NCI-H524 (cell line): ENCODE data around the gene BCAS4.
"Not testable (repeated sequence)": the region's sequence is repeated elsewhere in the genome, so short reads cannot be mapped to it uniquely, and the experiment has no call there.

Experiments used
- DNase-seq, 2 experiments: peaks; one replicate each; lab custom pipeline; 2025; lab: John Stamatoyannopoulos, UW

BCAS4 gene

DNA sequence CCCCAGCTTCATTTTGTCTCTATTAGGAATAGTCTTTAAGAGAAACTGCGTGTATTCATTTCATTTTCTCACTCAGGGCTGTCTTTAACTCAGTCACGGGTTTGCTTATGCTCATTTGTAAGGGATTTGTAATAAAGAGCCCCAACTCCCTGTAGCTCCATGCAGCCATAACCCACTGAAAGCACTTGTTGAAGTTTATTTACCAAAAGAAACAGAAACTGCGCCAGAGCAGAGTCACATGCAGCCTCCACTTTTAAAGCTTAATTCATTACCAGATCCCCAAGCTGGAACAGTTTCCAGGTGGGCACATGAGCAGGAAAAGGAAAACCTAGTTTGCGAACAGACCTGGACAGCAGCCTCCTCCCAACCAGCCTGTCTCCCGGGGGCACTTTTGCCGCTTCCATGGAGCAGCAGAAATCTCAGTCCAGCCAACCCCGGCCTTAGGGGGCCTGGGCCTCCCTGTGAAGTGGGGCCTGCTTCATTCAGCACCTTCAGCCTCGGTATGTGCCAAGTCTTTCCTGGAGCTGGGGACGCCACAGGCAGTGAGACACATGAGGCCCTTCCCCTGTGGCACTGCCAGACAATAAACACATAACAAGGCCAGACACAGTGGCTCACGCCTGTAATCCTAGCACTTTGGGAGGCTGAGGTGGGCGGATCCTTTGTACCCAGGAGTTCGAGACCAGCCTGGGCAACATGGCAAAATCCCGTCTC is 4.5 kb downstream of the BCAS4 start:
- no peak for DNase-seq

DNA sequence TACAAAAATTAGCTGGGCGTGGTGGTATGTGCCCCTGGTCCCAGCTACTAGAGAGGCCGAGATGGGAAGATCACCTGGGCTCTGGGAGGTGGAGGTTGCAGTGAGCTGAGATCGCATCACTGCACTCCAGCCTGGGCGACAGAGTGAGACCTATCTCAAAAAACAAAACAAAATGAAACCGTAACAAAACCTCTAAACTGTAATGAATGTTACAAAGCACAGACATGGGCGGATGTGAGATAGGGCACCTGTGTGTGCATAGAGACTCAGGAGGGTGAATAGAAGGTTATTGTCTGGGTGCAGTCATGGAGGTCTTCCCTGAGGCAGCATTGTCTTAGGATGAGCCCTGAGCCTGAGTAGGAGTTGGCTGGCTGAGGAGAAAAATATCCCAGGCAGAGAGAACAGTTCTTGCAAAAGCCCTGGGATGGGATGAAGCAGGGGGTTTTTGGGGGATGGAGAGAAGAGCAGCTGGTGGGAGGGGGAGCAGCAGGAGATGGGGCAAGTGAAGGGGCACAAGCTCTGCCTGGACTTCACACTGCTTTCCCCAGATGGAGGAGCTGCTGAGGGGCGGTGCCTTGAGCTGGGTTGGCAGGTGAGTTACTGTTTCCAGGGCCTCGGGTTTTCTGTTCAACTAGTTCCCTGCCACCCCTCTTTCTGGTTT is 5.2 kb downstream of the BCAS4 start:
- no peak for DNase-seq

DNA sequence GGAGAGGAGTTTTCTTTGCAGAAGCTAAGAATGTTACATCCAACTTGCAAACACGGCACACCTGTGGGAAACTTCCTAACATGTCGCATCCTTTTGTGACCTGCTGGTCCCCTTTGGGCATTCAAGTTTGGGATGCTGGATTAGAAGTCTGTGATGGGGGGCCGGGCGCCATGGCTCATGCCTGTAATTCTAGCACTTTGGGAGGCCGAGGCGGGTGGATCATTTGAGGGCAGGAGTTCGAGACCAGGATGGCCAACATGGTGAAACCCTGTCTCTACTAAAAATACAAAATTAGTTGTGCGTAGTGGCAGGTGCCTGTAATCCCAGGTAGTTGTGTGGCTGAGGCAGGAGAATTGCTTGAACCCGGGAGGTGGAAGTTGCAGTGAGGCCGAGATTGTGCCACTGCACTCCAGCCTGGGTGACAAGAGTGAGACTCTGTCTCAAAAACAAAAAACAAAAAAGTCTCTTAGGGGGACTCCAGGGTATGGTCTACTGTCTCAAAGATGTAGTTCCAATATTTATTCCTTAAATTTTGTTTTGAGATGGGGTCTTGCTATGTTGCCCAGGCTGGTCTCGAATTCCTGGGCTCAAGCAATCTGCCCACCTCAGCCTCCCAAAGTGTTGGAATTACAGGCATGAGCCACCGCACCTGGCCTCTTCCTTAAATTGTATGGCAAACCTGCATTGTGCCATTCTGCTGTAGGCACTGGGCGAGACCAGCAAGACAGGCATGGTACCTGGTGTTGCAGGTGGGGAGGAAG is 6.3 kb downstream of the BCAS4 start:
- DNase-seq = not testable (repeated sequence)

DNA sequence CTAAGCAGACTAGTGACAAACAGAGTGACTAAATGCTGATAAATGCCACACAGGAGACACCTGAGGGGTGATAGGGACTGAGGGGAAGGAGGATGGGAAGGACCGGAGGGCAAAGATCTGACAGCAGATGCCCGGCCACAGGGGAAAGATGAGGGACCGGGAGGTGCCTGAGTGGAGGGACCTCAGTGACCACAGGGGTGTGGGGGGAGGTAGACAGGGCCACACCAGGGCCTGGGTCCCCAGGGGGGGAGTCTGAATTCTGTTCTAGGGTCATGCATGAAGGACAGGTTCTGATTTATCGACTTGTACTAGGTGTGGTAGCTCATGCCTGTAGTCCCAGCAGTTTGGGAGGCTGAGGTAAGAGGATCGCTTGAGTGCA is 6.9 kb downstream of the BCAS4 start:
- no peak for DNase-seq

DNA sequence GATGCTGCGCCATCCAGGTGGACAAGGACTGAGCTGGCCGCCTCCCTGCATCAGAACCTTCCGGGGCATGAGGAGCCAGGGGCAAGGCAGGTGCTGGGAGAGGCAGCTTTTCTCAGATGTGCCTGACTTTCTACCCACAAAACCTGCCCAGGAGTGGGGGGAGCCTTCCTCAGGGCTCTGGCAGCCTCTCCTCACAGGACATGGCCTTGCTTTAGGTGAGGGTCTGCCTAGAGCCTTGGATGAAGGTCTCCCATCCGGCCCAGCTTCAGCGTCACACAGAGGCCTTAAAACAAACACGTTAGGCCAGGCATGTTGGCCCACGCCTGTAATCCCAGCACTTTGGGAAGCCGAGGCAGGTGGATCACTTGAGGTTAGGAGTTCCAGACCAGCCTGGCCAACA is 7.4 kb downstream of the BCAS4 start:
- DNase-seq = no peak

DNA sequence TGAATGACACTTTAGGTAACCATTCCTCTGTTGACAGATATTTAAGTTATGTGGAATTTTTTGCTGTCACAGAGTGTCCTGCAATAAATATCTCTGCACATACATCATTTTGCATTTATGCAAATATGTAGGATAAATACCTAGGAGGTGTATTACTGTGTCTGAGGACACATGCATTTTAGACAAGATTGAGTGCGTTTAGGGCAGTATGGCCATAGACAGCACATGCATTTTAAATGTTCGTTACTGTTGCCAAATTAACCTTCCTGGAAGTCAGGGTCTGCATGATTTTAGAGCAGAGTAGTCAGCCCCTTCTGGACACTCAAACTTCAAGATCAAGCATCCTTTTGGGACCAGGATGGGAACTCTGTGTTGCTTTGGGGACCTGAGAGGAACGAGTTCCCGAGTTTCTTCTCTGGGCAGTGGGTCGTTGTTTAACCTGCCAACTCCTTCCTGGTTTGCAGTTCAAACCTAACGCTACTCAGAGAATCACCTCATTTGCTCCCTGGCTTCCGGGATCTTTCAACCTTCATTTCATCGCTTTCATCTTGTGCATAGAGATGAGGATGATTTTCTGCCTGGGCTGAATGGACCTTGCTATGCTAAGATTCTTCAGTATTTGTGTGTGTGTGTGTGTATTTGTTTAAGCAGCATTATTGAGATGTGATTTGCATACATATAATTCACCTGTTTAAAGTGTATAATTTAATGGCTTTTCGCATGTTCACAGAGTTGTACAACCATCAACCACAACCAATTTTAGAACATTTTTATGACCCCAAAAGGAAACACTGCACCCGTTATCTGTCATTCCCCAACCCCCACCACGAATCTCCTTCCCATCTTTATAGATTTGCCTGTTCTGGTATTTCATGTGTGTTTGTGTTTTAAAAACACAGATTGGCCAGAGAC is 9.8 kb downstream of the BCAS4 start:
- DNase-seq = no peak

DNA sequence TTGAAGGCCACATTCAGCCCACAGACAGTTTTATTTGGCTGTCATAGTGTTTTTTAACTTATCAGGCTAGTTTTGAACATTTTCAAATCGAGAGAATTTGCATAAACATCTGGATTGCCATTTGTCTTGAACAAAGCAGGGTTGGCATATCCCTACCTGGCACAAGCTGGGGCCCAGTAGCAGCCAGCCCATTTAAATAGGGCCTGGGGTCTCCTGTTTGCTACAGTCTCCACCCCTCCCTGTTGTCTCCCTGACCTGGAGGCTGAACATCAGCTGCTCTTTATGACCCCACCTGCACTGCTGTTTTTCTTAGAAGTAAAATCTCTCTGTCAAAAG is 10.5 kb downstream of the BCAS4 start:
- DNase-seq = no peak

DNA sequence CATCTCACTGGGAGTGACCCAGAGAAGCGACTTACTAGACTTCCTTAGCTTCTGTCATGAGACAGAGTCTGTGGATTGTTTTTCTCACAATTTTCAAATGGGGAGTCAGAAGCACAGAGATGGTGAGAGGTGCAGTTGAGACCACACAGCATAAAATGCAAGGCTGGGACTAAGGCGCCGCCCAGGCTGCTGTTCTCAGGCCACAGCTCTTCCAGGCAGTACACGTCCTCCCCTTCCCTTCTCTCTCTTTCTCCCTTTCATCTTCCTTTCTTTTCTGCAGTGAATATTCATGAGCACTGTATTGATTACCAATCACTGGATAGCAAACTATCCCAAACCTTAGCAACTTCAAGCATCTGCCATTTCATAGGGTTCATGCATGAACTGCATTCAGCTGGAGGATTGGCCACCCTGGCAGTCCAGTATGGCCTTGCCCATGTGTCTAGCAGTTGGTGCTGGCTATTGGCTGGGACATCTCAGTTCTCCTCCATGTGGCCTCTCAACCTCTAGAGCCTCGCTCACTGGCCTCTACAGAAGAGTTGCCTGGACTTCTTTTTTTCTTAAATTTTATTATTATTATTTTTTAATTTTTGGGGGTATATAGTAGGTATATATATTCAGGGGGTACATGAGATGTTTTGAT is 11.4 kb downstream of the BCAS4 start:
- no peak for DNase-seq

DNA sequence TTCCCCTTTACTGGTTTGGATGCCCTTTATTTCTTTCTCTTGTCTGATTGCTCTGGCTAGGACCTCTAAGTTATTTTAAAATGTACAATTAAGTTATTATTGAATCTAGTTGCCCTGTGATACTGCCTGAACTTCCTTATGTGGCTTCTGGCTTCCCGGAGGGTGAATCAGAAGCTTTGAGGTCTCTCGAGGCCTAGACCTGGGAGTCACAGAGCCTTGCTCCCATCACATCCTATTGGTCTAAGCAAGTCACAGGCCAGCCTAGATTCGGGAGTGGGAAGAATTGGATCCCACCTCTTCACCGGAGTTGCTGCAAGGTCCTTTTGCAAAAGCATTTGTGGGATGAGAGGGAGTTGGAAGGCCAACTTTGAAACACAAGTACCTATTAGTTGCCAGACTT is 15.2 kb downstream of the BCAS4 start:
- no peak for DNase-seq

DNA sequence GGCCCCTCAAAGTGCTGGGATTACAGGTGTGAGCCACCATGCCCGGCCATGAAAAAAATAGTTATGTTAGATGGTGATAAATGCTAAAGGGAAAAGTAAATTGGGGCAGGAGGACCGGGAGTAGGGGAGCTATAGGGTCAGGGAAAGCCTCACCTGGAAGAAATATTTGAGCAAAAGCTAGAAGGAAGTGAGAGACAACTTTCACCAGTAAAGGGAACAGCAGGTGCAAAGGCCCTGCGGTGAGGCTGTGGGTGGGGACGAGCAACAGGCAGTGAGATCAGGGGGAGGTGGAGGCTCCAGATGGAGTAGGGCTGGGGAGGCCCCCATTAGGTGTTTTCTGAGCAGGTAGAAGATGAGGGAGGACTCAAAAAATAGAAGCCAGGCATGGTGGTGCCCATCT is 16.0 kb downstream of the BCAS4 start:
- no peak for DNase-seq

DNA sequence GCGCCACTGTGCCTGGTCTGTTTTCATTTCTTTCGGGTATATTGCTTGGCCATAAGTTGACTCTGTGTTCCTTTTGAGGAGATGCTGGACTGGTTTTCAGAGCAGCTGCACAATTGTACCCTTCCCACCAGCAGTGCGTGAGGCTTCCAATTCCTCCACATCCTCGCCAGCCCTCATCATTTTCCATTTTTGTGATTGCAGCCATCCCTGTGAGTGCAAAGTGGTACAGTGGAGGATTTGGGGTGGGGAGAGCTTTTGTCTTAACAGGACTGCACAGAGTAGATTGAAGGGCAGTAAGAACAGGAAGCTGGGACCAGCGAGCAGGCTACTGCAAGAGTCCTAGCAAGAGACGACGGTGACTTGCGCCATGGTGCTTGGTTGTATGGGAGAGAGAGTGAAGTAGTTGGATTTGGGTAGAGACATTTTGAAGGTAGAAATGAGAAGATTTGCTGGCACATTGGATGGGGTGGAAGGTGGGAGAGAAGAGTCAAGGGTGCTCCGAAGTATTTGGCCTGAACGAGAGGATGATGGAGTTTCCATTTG is 18.3 kb downstream of the BCAS4 start:
- no peak for DNase-seq

DNA sequence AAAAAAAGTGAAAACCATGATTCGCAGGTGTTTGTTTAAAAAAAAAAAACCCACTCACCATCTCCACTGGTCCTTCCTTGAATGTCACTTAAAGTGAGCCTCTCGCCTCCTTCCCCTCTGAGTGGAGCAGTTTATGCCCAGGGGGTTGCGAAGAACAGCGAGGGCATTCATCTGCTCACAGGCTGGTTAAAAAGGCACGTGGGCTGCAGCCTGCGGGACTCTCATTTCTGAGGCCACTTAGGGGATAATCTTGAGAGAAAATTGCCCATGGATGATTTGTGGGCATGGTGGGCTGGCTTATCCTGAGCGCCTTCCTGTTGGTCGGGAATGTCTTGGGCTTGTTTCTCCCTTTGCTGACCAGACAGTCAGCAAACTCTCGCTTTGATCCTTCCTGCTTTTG is 18.9 kb downstream of the BCAS4 start:
- no peak for DNase-seq

DNA sequence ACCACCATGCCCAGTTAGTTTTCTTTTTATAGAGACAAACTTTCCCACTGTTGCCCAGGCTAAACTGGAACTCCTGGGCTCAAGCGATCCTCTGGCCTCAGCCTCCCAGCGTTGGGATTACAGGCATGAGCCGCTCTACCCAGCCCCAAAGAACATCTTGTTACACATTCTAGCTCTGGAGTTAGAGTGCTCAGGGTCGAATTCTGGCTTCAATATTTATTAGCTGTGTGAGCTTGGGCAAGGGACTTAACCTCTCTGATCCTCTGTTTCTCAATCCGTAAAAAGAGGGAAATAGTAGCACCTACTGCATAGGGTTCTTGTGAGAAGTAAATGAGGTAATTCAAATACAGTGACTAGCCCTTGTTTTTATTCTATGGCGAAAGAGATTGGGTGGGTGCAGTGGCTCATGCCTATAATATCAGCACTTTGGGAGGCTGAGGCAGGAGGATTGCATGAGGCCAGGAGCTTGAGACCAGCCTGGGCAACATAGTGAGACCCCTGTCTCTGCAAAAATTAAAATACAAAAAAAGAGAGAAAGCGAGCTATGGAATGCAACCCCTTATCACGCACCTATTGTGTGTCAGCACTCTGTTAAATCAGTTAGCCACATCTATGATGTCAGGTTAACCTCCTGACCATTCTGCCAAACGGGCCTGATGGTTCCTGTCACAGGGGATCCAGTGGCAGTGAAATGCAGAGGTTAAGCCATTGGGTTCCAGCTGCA is 19.7 kb downstream of the BCAS4 start:
- DNase-seq = no peak

DNA sequence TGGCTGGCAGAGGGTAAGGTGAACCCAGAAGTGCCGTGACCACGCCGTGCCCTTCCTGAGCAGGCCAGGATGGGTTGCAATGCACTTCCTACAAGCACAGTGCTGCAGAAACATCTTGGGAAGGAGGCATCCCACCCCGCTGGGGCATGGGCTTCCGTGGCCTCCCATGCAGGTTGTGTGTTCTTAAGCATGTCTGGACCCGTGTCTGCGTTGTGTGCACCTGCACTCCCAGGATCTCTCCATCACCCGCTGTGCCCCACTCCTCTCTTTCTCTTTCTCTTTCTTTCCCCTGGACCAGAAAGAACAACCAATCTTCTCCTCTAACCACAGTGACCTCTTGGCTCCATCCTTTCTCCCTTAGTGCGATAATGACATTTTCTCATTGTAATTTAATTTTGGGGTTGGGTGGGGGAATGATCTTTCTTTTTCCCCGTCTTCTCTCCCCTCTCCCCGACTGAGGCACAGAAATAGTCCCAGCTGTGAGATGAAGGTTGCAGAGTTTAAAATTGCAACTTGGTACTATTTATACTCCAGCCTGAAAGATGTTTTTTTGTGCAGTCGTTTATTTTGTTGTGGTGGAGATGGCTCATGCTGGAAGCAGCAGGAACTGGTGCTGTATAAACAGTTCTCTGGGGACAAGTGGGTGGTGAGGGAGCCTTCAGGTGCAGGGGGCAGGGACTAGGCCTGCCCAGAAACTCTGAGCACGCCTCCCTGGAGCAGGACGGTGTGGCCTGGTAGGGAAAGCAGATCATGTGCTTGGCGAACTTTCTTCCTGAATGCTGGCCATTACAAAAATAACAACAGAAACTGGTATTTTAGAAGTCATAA is 20.5 kb downstream of the BCAS4 start:
- no peak for DNase-seq

DNA sequence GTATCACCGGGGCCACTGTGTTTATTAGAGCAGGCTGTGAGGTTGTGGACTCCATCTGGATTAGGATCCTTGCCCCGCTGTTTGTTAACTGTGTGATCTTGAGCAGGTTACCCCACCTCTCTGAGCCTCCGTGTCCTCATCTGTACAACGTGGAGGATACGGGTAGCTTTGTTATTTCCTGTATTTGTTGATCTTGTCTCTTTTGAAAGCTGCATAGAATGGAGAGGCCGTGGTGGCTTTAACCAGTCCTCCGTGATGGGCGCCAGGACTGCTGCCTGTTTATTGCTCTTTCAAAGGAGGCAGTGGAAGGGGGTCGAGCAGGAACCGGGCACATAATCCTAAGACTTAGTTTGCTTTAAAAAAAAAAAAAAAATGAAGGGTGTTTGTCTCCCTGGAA is 22.9 kb downstream of the BCAS4 start:
- no peak for DNase-seq

DNA sequence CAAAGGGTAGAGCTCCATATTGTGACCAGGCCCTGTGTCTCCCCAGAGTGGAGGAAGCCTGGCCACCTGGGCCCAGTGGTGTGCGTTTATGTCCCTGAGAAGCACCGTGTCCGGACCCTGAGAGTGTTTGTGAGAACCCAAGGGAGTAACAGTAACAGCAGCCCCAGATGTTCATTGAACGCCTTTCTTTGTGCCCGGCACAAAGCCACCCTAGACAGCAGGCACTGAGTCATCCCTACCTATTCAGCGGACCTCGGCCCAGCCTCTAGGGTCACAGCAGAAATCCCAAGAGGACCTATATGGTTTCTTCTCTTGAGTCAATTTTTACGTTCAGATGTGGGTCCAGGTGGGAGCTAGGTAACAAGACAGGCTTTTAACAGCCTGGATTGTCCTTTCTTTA is 24.5 kb downstream of the BCAS4 start:
- no peak for DNase-seq

DNA sequence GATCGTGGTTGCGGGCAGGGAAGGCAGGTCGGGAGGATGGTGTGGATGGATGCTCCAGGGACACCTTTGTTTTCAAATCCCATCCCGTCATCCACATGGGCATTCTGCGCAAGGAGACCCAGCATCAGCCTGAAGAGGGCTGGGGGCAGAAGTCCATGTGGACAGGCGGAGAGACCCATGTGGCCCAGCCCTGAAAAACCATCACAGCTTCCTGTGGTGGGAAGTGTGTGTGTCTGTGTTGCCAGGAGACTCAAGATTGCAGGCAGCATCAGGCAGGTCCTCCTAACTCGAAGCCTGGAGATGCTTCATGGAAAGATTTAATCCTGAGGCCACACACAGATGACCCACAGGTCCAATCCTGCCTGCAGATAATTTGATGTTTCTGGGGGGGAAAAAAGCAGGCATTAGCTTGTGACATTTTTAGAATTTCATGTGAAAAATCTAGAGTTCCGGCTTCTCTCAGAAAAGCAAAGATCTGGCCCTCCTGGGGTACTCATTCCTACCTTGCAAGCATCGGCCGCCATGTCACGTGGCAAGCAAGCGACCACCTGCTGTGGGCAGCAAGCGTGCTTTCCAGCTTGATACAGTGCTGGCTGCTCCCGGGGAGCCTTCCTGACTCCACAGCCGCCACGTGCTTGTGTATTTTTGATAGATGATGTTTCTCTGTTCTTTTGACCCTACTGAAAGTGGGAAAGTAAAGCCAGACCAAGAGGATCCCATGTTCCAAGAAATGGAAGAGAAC is 25.8 kb downstream of the BCAS4 start:
- no peak for DNase-seq

DNA sequence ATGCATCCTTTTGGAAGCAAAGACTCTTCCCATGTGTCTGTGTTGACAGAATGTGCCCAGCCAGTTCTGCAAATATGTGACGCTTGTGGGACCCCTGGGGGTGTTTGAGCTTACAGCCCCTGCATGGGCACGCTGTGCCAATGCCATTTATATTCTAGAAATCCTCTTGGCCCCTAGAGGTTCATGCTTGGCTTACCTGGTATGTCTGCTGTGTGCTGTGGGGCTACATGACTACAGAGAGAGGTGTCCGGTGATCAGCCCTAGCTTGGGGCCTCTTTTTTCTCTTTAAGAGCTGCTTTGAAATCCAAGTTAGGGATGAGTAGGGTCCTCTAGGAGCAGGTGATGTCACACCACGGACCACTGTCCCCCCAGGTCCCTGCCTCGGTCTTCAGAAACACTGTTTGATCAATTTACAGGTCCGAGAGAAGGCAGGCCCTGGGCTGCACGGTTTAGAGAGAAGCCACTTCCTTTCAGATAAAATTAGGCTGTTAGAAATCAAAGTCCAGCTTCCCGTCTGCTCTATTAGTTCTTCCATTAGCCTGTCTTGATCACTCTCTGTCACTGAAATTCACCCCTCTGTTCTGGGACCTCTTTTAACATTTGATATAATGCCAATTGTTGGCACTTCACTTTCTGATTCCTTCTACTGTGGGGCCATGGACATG is 26.5 kb downstream of the BCAS4 start:
- no peak for DNase-seq

DNA sequence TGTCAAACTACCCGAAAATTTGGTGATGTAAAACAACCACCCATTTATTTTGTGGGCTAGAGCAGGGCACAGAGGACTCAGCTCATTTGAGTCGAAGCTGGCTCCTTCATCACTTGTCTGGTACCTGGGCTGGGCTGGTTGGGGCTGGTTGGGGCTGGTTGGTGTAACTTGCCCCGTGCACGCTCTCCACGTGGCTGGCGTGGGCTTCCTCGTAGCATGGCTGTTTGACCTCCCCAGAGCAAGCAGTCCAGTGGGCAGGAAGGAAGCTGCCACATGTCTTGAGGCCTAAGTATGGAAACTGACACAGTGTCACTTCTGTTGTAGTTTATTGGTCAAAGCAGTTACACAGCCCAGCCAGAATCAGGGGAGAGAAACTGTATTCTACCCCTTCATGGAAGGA is 27.1 kb downstream of the BCAS4 start:
- no peak for DNase-seq
